ENCODE data around the gene TGM1.
"Not testable (repeated sequence)": the region's sequence is repeated elsewhere in the genome, so short reads cannot be mapped to it uniquely, and the experiment has no call there.

GRCh38 chr14:24245350-24245749, 17.6 kb downstream of the TGM1 start:
- TF ChIP-seq REST (IDR thresholded peaks at IDR 0.05; ENCODE audit: unreplicated experiment); CTCF (conservative IDR thresholded peaks at IDR 0.05; ENCODE audit: low read depth in 2 of 2); ZNF114 (CRISPR knock-in tag; IDR thresholded peaks at IDR 0.05); POLR2AphosphoS5 (IDR thresholded peaks at IDR 0.05; ENCODE audit: low read depth): not testable (repeated sequence)
